HG03354 (cell line): ENCODE measurements around the gene MRPS10.
"Not testable (repeated sequence)": the region's sequence is repeated elsewhere in the genome, so short reads cannot be mapped to it uniquely, and the experiment has no call there.

ENCODE experiments used
- ATAC-seq: cut with Tn5 transposase; IDR thresholded peaks from one replicate; pipeline ENCODE4 v1.9.1; 2021; ENCODE audit warnings: mild to moderate bottlenecking; ENCODE audit not compliant: unreplicated experiment, poor library complexity, severe bottlenecking

The MRPS10 gene

DNA sequence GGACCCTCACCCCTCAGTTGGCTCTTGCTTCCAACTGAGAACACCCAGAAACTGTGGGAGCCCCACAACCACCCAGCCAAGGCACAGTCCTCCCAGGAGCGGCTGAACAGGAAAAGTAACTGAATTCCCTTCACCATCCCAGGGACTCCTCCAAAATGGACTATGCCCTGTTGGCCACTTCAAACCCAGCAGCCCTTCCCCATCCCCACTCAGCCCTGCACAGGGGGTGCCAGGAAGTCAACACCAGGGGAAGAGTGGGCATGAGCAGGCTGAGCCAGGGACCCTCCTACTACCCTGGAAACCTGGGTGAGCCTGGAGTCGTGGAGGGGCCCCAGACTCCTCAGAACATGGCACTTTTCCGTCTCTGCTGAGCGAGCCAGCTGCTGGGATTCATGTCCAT is 33.2 kb downstream of the MRPS10 start:
- ATAC-seq: no peak

DNA sequence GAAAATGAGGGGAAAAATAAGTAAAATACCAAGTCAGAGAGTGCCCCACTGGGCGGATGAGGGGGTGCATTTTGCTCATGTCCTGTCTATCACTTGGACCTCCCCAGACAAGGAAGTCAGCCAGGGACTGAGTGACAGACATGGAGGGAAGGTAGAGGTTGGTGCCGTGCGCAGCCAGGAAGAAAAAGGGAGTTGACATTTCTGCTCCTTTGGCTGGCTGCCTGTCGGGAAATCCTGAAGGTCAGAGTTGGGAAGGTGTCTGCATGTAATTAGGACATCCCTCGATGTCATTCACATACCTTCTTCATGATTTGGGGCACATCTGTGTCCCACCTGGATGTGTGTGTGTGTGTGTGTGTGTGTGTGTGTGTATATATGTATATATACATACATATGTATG is 35.6 kb downstream of the MRPS10 start:
- no peak for ATAC-seq

DNA sequence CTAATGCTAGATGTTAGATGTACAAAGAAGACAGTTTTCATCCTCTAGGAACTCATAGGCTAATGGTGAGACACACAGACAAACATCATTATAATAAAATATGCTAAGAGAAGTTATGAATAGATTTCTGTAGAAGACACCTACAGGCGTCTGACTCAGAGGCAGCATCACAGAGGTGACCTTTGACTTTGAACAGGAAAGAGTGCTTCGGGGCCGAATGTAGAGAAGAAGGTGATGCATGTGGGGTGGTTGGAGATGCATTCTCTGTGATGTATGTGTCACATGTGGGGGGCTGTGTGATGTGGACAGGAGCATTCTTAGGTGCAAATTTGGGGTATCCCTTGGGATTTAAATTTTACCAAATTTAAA is 37.7 kb downstream of the MRPS10 start:
- ATAC-seq: no peak

GRCh38 chr6:42179261-42179944 is 38.3 kb downstream of the MRPS10 start:
- ATAC-seq: no peak

DNA sequence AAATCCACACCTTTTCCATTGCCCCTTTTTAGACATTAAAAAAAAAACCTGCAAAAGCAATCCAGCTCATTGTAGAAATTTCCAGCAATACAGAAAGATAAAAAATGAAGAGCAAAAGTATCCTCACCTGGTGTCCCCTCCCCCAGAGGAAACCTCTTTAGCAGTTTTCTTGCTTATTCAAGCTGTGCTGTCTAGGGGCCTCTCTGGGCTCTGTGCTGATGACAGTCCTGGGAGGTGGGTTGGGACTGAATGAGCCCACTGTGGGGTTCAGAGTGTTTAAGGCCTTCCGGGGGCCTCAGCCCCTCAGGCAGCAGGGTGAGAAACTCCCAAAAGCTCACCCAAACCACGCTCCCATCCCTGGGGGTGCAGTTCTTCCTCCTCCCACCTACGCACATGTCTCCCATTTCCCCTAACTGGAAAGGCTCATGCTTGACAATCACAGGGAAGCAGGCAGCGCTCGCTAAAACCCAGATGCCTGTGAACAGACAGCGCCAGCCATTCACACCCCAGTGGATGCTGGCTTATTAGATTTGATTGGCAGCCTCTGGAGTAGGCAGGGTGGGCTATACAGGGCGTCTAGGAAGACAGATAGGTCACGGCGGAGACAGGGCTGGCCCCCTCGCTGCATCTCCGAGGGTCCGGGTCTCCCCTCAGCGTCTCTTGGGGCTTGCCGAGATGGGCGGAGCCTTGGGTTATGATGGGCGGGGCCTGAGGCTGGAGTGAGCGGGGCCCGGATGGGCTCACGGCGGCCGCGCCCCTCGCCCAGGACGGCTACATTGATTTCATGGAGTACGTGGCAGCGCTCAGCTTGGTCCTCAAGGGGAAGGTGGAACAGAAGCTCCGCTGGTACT is 39.9 kb downstream of the MRPS10 start:
- no peak for ATAC-seq

DNA sequence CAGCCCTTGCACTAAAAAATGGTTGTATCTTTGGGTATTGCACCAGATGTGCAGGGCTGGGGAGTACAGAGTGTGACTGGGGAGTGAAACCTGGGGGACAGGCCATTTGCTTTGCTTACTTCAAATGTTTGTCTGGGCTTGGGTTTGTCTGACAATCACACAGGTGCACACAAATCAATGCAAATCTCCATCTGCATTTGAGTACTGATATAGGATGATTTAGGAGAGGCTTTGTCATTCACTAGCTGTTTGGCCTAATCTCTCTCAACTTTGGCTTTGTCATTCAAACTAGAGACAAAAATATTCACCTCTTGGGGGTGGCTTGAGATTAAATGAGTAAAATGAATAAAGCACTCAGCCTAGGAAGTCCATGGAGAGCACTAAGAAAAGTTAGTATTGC is 40.7 kb downstream of the MRPS10 start:
- ATAC-seq: no peak

DNA sequence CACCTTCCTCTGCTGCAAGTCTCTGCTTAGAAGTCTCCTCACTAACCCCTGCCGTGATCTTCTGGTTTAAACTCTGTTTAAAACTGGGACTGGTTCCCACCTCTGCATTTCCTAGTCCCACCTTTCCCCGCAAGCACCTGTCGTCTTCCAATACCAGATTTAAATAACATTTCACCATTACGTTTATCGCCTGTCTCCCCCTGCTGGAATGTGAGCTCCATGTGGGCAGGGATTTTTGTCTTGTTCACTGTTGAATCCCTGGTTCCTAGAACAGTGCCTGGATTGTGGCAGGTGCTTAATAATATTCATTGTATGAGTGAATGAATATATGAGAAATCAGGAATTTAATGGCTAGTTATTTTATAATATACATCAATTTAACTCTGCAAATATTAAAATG is 41.8 kb downstream of the MRPS10 start:
- no peak for ATAC-seq

- no peak for ATAC-seq
Measured at GRCh38 chr6:42173101-42173500, 44.6 kb downstream of the MRPS10 start, which contains the start of gene GUCA1A. TSS of gene GUCA1A (plus strand) at chr6:42173364. CDS start at chr6:42173614, 250 bp downstream.

GRCh38 chr6:42171813-42172581 is 45.7 kb downstream of the MRPS10 start:
- ATAC-seq: no peak

DNA sequence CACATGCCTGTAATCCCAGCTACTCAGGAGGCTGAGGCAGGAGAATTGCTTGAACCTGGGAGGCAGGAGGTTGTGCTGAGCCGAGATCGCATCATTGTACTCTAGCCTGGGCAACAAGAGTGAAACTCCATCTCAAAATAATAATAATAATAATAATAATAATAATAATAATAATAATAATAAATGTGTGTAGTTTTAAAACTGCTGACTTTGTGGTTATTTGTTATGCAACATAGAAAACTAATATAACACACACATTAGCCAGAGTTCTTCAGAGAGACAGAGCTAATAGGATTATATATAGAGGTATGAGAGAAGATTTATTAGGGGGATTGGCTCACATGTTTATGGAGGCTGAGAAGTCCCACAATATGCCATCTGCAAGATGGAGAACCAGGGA is 47.9 kb downstream of the MRPS10 start:
- not testable (repeated sequence) for ATAC-seq

DNA sequence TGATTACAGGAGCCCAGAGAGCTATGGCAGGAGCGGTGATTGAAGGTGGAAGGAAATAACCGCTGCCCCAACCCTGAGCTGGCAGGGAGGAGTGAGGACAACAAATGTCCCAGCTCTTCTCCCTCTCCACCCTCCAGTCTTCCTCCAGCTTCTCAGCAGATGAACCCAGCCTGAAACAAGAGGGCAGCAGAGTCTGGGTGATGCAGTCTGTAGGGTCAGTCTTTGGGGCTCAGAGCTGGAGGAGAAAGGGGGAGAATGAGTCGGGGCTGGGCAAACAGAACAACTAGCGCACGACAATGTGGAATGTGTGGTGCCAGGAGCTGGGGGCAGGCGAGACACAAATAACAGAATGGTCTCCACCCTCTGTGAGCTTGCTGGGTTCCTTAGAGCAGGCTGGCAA is 49.0 kb downstream of the MRPS10 start:
- no peak for ATAC-seq

- no peak for ATAC-seq
Measured at GRCh38 chr6:42166444-42167141, 51.1 kb downstream of the MRPS10 start.

DNA sequence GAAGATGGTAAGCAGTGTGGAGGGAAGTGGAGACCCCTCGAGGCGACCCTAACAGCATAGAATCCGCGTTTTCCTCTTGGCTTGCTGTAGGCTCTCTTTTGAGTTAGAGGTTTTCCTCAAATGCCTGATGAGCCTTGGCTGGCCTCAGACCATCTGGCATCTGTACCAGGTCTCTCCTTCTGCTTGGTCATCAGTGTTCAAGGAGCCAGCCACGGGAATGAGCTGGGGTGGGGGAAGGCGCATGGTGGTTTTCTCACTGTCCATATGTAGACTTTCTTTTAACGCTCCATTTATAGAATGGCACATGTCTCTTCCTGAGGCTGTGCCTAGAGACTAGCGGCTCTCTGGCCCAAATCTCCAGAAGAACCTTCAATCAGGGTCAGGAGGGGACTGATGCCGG is 52.6 kb downstream of the MRPS10 start:
- no peak for ATAC-seq

DNA sequence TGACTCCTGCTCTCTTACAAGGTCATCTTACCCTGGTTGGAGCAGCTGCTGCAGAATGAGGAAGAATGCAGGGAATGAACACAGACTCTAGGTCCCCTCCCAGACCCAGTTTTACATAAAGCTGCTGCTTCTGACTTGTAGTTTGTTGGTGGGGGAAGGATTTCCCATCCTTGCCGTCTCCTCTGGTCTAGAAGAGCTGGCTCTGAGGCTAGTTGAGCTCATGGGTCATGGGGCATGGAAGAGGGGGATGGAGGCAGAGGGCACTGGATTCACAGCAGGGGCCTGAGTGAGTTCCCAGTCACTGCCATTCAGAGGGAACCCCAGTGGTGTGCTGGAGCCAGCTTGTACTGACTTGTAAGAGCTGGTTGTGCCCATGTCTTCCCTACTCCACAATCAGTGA is 53.7 kb downstream of the MRPS10 start:
- ATAC-seq: no peak

DNA sequence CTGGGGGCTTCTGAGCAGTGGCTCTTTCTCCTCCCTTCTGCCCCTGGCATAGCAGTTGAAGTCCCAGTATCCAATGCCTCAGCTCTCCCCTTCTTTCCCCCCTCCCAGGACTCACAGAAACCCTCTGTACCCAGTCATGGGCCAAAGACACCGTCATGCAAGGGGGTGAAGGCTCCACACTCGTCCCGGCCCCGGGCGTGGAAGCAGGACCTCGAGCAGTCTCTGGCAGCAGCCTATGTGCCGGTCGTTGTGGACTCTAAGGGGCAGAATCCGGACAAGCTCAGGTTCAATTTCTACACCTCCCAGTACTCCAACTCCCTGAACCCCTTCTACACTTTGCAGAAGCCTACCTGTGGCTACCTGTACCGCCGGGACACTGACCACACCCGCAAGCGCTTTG is 54.8 kb downstream of the MRPS10 start:
- no peak for ATAC-seq

DNA sequence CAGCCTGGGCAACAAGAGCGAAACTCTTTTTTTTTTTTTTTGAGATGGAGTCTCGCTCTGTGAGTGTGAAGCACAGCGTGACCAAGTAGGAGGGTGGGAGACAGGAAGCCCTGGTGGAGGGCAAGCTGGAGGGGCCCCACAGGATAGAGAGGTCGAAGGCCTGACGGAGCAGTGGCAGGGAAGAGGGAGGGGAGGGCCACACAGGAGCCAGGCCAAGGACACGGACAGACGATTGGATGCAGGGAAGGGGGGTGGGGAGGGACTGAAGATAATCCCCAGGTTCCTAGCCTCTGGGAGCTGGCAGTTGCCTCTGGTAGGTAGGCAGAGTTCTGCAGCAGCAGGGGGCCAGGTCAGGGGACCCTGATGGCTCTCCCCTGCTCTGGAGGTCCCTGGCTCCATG is 55.3 kb downstream of the MRPS10 start:
- no peak for ATAC-seq

DNA sequence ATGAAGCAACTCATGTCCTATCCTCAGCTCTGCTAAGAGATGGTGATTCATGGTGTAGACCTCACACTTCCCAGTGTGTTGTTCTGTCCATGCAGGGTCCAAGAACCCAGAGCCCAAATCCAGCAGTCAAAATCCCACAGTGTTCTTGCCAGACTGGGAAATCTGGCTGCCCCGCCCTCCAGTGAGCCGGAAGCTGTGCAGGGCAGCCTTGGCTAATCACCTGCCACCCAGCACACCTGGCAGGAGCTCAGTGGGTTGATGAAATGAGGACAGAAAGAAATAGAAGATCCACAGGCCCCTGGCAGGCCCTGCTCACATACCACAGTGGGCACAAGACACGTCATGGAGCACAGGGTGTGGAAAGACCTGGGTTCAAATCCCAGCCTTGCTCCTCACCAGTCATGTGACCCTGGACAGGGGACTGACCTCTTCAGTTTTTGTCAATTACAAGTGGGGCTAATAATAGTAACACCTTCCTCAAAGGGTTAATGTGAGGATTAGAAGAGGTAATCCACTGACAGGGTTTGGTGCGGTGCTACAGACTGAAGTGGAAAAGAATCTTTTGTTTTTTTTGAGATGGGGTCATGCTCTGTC is 58.1 kb downstream of the MRPS10 start:
- no peak for ATAC-seq

DNA sequence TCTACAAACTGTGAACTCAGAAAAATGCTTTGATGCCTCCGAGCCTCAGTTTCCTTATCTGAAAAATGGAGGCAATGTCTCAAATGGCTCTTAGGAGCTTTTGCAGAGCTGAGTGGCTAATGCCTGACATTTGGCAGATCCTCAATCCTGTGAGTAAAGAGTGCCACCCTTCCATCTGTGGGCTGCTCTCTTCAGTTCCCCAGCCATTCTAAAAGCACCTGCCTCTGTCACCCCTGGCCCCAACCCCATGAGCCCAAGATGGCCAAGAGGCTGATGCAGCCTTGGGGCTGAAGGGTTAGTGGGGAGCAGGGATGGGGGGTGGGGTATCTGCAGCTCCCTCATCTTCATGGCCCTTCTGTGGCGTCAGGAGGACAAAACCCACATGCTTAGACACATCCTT is 59.0 kb downstream of the MRPS10 start:
- no peak for ATAC-seq

GRCh38 chr6:42158011-42158410 is 59.6 kb downstream of the MRPS10 start:
- no peak for ATAC-seq
